T-helper 17 cell (primary cell): ENCODE data around the gene BAZ1B. TPM values are rescaled to one million over a fixed set of nuclear protein-coding genes. Genes with fewer than 3 reads are reported as not detected.
A peak's percentile ranks its signal among the peaks of the same experiment; 100 is the strongest.

Experiments
- ATAC-seq: fragments of 150-1000 bp; cut with Tn5 transposase; 2 replicates; pipeline ENCODE4 v1.10.0; 2021; ENCODE audit warnings: mild to moderate bottlenecking, moderate library complexity
- DNase-seq, 3 donors: peaks; one replicate each; pipeline versions ENCODE4 v3.0.0 to v3.0.0-alpha.2; 2020 to 2021
- H3K9me3 ChIP-seq: one replicate; pipeline ENCODE4 v1.7.0; 2013; ENCODE audit warnings: low read length, mild to moderate bottlenecking; ENCODE audit not compliant: control insufficient read depth, poor library complexity, severe bottlenecking
- H3K27ac Mint-ChIP-seq: one replicate; pipeline ENCODE4 v1.8.0; 2022; ENCODE audit warnings: mild to moderate bottlenecking, moderate library complexity, mixed read lengths
- H3K27me3 Mint-ChIP-seq: one replicate; pipeline ENCODE4 v1.8.0; 2022; ENCODE audit warnings: mixed read lengths
- H3K36me3 Mint-ChIP-seq: one replicate; pipeline ENCODE4 v1.8.0; 2022; ENCODE audit warnings: low read depth, mixed read lengths
- H3K4me1 Mint-ChIP-seq: one replicate; pipeline ENCODE4 v1.8.0; 2022; ENCODE audit warnings: mild to moderate bottlenecking, mixed read lengths
- H3K4me3 Mint-ChIP-seq: one replicate; pipeline ENCODE4 v1.8.0; 2022; ENCODE audit warnings: mild to moderate bottlenecking, moderate library complexity, mixed read lengths
- total RNA-seq, 4 donors: library from RNA in 2 of 4; stranded (reverse) in 2 of 4; gene quantifications; one replicate each; pipeline ENCODE4 v1.2.3 and lab custom pipeline; 2022 to 2026

The BAZ1B gene
- total RNA-seq, 2 donors from 2014 or later: 51.2 to 52.6 TPM

DNA sequence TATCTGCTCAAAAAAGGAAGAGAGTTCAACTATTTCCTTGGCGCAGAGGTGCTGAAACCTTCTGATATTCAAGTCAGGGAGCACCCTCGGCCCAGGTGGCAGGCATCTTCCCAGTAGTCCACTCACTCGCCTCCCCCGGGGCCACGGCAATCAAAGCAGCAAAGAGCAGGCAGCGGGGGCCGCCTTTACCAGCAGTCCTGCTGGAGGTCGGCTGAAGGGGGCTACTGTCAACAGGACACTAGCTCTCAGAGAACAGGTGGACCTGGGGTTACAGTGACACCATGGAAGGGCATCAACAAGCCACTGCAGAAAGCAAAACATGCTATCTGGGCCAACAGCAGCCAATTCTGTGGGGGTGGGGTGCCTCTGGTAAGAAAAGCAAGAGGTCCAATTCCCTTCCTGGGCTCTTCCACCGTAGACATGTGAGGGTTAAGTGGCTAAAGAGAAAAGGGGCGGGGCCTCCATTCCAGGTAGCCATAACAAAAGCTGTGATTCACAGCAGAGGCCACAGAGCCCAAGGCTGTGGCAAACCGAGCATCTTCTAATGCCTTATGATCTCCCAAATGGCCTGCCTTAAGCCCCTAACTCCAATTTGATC lies 79.1 kb downstream of the BAZ1B start:
- Mint-ChIP-seq H3K27me3 (no peaks in the 10 kb centered on the region), H3K4me1 (no peaks in the 10 kb centered on the region), H3K4me3 (no peak overlapping the region), H3K36me3 (peaks cover 6% of the 10 kb centered on the region), H3K27ac (no peak overlapping the region)
- H3K9me3 ChIP-seq: no peaks in the 10 kb centered on the region
- ATAC-seq: no peak
- DNase-seq: no peak

DNA sequence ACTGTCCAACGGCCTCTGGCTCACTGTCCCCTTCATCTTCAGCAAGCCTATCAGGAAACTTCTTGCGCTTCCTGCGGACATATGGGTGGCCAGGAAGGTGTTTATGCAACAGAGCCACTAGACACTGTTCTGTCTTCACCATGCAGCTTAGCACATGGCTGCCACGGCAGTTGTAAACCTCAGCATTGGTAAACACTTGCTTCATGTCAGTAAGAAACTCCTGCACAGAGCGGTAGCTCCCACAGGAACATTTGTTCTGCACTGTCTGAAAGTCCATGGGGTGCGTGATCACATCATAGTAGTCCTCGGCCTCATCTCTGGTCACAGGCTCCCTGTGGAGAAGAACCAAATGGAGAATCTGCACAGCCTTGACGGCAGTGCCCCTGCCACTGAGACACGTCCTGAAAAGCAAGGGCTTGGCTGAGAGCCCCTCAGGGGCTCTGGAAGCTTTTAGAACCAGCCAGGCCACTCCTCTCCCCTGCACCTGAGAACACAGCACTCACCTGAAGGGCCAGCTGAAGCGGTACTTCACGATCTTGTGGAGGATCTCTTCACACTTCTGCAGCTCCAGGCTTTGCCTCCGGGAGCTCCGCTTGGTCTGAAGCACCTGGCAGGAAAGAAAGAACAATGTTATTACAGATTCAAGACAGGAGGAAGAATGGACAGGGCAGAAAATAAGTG lies 79.7 kb downstream of the BAZ1B start:
- no peak for DNase-seq
- Mint-ChIP-seq H3K27ac (no peak overlapping the region), H3K27me3 (no peaks in the 10 kb centered on the region), H3K36me3 (peaks cover 6% of the 10 kb centered on the region), H3K4me1 (no peaks in the 10 kb centered on the region), H3K4me3 (no peak overlapping the region)
- H3K9me3 ChIP-seq: no peaks in the 10 kb centered on the region
- no peak for ATAC-seq

DNA sequence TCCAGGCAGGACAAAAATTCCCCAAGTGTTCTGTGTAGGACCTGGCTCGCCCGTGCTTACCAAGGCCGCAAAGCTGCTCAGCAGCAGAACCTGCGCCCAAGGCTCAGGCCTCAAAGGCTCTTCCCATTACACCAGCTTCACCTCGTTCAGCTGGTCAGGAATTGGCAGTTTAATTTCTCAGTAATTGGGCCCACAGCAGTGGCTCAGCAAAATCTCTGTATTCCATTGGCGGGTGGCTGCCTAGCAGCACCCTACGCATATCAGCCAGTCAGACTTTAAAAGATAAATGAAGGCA lies 82.7 kb downstream of the BAZ1B start:
- H3K36me3 Mint-ChIP-seq: peaks cover 6% of the 10 kb centered on the region
- H3K27me3 Mint-ChIP-seq: no peaks in the 10 kb centered on the region
- DNase-seq: no peak
- H3K4me3 Mint-ChIP-seq: no peak overlapping the region
- no peaks in the 10 kb centered on the region for H3K9me3 ChIP-seq
- H3K27ac Mint-ChIP-seq: no peak overlapping the region
- ATAC-seq: no peak
- H3K4me1 Mint-ChIP-seq: no peaks in the 10 kb centered on the region

DNA sequence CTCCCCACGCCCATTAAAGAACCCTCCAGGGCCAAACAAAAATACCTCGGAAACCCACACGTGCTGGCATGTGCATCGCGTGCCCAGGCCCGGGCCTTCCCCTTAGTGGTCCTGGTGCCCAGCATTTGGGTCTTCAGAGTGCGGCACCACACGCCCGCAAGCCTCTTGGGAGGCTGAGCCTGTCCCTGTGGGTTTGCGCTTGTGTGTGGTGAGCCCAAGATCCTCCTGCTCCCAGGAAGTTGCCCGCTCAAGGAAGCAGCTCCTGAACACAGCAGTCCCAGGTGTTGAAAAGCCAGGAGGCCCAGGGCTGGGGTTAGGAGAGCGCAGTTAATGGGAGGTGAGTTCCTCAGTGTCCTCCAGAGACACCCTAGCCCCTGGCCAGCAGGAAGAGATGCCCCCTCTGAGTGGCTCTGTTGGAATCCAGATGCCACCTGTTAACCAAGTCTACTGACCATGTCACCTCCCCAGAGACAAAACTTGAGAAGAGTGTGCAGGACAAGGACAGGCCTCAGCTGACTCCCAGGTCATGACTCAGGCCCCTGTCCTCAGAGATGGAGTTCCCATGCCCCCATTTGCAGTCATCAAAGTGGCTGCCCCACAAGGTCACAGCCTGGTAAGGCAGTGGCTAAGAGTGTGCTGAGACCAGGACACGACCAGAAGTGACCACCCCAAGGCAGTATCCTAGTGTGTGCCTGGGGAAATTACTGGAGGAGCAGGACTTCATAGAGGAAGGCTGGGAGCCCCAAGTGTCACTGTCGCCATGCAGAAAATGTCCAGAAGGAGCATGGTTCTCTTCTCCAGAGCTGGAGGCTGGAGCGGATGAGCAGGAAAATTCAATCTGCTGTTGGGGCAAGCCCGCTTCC lies 83.3 kb downstream of the BAZ1B start:
- no peak overlapping the region for H3K27ac Mint-ChIP-seq
- H3K4me1 Mint-ChIP-seq: no peaks in the 10 kb centered on the region
- H3K9me3 ChIP-seq: no peaks in the 10 kb centered on the region
- H3K36me3 Mint-ChIP-seq: peaks cover 6% of the 10 kb centered on the region
- DNase-seq (no peak), ATAC-seq (no peak)
- no peaks in the 10 kb centered on the region for H3K27me3 Mint-ChIP-seq
- H3K4me3 Mint-ChIP-seq: no peak overlapping the region

DNA sequence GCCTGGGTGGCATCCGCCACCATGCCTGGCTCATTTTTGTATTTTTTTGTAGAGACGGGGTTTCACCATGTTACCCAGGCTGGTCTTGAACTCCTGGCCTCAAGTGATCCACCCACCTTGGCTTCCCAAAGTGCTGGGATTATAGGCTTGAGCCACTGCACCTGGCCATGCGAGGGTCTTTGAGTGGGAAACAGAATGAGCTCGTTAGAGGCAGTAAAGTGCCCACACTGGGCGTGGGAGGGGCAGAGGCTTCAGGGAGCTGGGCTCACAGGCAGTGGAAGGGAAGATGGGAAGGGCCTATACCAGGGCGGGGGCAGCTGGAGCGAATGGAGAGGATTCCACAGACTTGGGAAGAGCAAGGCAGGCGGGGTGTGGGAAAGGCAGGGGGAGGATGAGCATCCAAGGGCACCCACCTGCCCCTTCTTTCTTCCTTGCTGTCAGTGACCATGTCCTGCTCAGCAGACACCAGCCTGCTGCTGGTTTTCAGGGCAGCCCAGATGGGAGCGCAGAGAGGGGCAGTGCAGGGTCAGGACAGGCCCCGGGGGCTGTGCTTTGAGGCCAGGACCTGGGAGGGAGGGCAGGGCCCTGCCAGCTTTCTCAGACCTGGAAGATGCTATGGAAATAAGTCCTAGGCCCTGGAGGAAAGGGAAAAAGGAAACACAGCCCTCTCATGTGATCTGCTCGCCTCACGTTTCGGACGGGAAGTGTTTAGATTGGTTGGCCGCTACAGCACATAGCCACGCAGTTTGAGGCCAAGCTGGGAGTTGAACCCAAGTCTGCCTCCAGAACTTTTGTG lies 84.3 kb downstream of the BAZ1B start:
- H3K4me3 Mint-ChIP-seq: no peak overlapping the region
- no peak for DNase-seq
- no peaks in the 10 kb centered on the region for H3K9me3 ChIP-seq
- H3K27ac Mint-ChIP-seq: no peak overlapping the region
- no peaks in the 10 kb centered on the region for H3K27me3 Mint-ChIP-seq
- H3K36me3 Mint-ChIP-seq: peaks cover 5% of the 10 kb centered on the region
- ATAC-seq: no peak
- no peaks in the 10 kb centered on the region for H3K4me1 Mint-ChIP-seq

DNA sequence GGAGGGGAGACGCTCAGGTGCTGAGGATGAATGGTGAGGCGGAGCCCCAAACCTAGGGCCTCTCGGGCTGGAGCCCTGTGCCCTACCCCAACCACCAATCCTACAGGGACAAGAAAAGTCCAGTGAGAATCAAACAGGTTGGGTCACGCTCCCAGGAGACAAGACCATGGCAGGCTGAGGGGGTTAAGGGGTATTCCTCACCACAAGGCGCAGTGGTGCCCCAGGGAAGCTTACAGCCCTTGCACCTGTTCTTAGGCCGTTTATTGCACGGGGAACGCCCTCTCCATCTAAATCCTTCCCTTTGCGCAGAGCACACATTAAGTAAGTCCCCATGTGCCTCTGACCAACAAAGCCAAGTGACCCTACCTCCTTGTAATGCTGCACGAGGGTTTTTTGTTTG lies 85.0 kb downstream of the BAZ1B start:
- no peak overlapping the region for H3K4me3 Mint-ChIP-seq
- H3K4me1 Mint-ChIP-seq: no peaks in the 10 kb centered on the region
- no peak for DNase-seq
- no peak for ATAC-seq
- H3K9me3 ChIP-seq: no peaks in the 10 kb centered on the region
- no peaks in the 10 kb centered on the region for H3K27me3 Mint-ChIP-seq
- no peak overlapping the region for H3K27ac Mint-ChIP-seq
- peaks cover 1% of the 10 kb centered on the region for H3K36me3 Mint-ChIP-seq

DNA sequence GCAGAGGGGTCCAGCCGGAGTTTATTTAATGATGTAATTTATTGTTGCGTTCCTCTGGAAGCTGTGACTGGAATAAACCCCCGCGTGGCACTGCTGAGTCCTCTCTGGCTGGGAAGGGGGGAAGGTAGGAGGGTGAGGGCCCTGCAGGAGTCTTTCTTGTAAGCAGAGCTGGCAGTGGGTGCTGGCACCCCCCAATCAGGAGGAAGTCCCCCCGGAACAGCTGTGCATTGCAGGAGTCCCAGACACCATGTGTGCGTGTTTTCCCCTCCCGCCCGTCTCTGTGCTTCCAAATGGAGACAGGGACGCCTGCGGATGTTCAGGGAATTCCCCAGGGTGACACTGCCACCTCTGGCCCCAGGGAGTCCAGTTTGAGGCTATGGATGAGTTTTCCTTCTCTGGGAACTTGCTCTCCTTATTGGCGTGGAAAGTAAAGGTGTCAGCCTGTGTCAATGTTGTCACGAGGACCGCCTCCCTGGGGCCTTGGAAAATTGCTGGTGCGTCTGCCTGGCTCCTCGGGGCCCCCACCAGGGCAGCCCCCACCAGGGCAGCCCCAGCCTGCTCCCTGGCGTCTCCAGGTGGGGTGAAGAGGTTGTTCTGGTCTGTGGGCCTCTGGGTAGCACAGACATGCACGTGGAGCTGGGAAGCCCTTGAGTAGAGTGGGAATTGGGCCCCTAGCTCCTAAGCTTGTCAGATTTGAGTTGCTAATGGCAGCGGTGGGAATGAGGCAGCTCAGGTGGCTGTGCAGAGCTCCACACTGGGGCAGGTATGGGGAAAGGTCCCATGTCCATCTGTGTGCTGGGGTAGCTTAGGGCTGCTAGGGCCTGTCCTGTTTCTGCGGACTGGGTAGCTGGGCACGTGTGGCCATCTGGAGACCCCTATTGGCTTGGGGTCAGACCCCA lies 85.8 kb downstream of the BAZ1B start:
- DNase-seq (no peak), ATAC-seq (no peak)
- Mint-ChIP-seq H3K27me3 (no peaks in the 10 kb centered on the region), H3K4me3 (no peak overlapping the region), H3K4me1 (no peaks in the 10 kb centered on the region), H3K27ac (no peak overlapping the region), H3K36me3 (no peaks in the 10 kb centered on the region)
- H3K9me3 ChIP-seq: no peaks in the 10 kb centered on the region

DNA sequence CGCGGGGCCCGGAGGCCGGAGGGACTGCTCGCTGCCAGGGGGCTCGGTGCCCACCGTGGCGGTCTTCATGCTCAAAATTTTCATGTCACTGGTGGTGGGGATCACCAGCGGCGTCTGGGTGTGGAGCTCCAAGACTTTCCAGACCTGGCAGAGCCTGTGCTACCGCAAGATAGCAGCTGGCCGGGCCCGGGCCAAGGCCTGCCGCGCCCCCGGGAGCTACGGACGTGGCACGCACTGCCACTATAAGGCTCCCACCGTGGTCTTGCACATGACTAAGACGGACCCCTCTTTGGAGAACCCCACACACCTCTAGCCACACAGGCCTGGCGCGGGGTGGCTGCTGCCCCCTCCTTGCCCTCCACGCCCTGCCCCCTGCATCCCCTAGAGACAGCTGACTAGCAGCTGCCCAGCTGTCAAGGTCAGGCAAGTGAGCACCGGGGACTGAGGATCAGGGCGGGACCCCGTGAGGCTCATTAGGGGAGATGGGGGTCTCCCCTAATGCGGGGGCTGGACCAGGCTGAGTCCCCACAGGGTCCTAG lies 86.6 kb downstream of the BAZ1B start:
- ATAC-seq: no peak
- DNase-seq: no peak
- no peaks in the 10 kb centered on the region for H3K4me1 Mint-ChIP-seq
- no peak overlapping the region for H3K4me3 Mint-ChIP-seq
- no peaks in the 10 kb centered on the region for H3K36me3 Mint-ChIP-seq
- no peak overlapping the region for H3K27ac Mint-ChIP-seq
- no peaks in the 10 kb centered on the region for H3K27me3 Mint-ChIP-seq
- H3K9me3 ChIP-seq: no peaks in the 10 kb centered on the region

DNA sequence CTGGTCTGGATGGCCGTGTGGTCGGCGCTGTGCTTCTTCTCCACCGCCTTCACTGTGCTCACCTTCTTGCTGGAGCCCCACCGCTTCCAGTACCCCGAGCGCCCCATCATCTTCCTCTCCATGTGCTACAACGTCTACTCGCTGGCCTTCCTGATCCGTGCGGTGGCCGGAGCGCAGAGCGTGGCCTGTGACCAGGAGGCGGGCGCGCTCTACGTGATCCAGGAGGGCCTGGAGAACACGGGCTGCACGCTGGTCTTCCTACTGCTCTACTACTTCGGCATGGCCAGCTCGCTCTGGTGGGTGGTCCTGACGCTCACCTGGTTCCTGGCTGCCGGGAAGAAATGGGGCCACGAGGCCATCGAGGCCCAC lies 87.4 kb downstream of the BAZ1B start:
- ATAC-seq (no peak), DNase-seq (no peak)
- H3K27me3 Mint-ChIP-seq: no peaks in the 10 kb centered on the region
- no peaks in the 10 kb centered on the region for H3K36me3 Mint-ChIP-seq
- H3K4me1 Mint-ChIP-seq: no peaks in the 10 kb centered on the region
- H3K4me3 Mint-ChIP-seq: peak overlapping the region; percentile 61
- H3K27ac Mint-ChIP-seq: no peak overlapping the region
- H3K9me3 ChIP-seq: no peaks in the 10 kb centered on the region

DNA sequence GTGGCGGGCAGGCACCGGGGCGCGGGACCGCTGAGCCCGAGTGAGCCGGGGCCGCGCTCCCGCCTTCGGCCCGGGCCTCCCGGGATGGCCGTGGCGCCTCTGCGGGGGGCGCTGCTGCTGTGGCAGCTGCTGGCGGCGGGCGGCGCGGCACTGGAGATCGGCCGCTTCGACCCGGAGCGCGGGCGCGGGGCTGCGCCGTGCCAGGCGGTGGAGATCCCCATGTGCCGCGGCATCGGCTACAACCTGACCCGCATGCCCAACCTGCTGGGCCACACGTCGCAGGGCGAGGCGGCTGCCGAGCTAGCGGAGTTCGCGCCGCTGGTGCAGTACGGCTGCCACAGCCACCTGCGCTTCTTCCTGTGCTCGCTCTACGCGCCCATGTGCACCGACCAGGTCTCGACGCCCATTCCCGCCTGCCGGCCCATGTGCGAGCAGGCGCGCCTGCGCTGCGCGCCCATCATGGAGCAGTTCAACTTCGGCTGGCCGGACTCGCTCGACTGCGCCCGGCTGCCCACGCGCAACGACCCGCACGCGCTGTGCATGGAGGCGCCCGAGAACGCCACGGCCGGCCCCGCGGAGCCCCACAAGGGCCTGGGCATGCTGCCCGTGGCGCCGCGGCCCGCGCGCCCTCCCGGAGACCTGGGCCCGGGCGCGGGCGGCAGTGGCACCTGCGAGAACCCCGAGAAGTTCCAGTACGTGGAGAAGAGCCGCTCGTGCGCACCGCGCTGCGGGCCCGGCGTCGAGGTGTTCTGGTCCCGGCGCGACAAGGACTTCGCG lies 88.0 kb downstream of the BAZ1B start:
- Mint-ChIP-seq H3K27me3 (no peaks in the 10 kb centered on the region), H3K27ac (no peak overlapping the region), H3K36me3 (no peaks in the 10 kb centered on the region), H3K4me3 (peak overlapping the region; percentile 64), H3K4me1 (no peaks in the 10 kb centered on the region)
- peak; percentile 36 for ATAC-seq
- no peaks in the 10 kb centered on the region for H3K9me3 ChIP-seq
- no peak for DNase-seq

DNA sequence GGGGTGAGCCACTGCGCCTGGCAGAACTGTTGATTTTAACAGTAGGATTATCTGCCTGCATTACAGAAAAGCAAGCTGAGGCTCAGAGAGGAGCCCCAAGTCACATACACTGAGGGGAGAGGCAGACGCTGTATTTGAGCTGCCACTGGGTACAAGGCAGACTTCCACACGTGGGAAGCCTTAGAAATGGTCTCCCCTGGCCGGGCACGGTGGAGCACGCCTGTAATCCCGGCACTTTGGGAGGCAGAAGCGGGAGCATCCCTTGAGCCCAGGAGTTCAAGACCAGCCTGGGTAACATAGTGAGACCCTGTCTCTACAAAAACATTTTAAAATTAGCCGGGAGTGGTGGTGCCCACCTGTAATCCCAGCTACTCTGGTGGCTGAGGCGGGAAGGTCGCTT lies 89.4 kb downstream of the BAZ1B start:
- Mint-ChIP-seq H3K27ac (no peak overlapping the region), H3K36me3 (no peaks in the 10 kb centered on the region), H3K4me1 (no peaks in the 10 kb centered on the region), H3K27me3 (no peaks in the 10 kb centered on the region), H3K4me3 (peak overlapping the region; percentile 59)
- no peaks in the 10 kb centered on the region for H3K9me3 ChIP-seq
- no peak for DNase-seq
- ATAC-seq: no peak
